Uterus (tissue), 4 donors: ENCODE results near the gene PLAC8. TPM values are rescaled to one million over a fixed set of nuclear protein-coding genes. Genes with fewer than 3 reads are reported as not detected.
"Not testable (repeated sequence)": the region's sequence is repeated elsewhere in the genome, so short reads cannot be mapped to it uniquely, and the experiment has no call there.

Source experiments
- DNase-seq, 2 donors: peaks; one replicate each; pipeline ENCODE4 v3.0.0-alpha.2; 2019 to 2020
- H3K27ac ChIP-seq, 2 donors: fragments of 200-600 bp; sonication (generic); 1 replicate in 1 of 2; 2 replicates in 1 of 2; pipeline ENCODE4 v1.5.1; 2016 to 2018
- H3K27me3 ChIP-seq, 2 donors: fragments of 200-600 bp; sonication (generic); one replicate each; pipeline ENCODE4 v1.5.1; 2018 to 2019; ENCODE audit warnings: control low read depth in 1 of 2
- H3K36me3 ChIP-seq, 2 donors: fragments of 200-600 bp; sonication (generic); one replicate each; pipeline ENCODE4 v1.5.1; 2019; ENCODE audit warnings: control low read depth in 1 of 2
- H3K4me1 ChIP-seq, 2 donors: fragments of 200-600 bp; sonication (generic); one replicate each; pipeline ENCODE4 v1.5.1; 2018 to 2019; ENCODE audit warnings: control low read depth in 1 of 2
- H3K4me3 ChIP-seq, 2 donors: fragments of 200-600 bp; sonication (generic); 1 replicate in 1 of 2; 2 replicates in 1 of 2; pipeline ENCODE4 v1.5.1; 2018 to 2019; ENCODE audit warnings: mild to moderate bottlenecking in 1 of 2
- H3K9me3 ChIP-seq, 2 donors: fragments of 200-600 bp; sonication (generic); one replicate each; pipeline ENCODE4 v1.5.1; 2019; ENCODE audit warnings: control low read depth in 1 of 2
- CTCF ChIP-seq, 4 experiments: fragments of 200-600 bp in 2 of 4; fragments of 450-650 bp in 2 of 4; sonication (generic) in 2 of 4; IDR thresholded peaks; one replicate each; pipeline ENCODE4 v1.5.1; 2016 to 2019; ENCODE audit warnings: antibody characterized with exemption in 4 of 4, mild to moderate bottlenecking in 2 of 4, moderate library complexity in 1 of 4
- POLR2A ChIP-seq, 2 donors: fragments of 450-650 bp; IDR thresholded peaks; one replicate each; pipeline ENCODE4 v1.6.1; 2016; ENCODE audit warnings: antibody characterized with exemption in 2 of 2, mild to moderate bottlenecking in 1 of 2, moderate library complexity in 1 of 2
- intact Hi-C: fragments of 100-400 bp; cut with DNase I; formaldehyde crosslinking; loops from one replicate; pipeline ENCODE4 v1.15.1; 2023; ENCODE audit warnings: low total_unique reads
- total RNA-seq, 4 donors: library from RNA; depleted of rRNA in 3 of 4; stranded (reverse); fragments of >200 nt in 3 of 4; gene quantifications; one replicate each; pipeline versions ENCODE4 v1.1.0 to v1.2.4, GENCODE V29; 2014 to 2023
- donor health status: DM: yes; HTN: yes; CAD: no.

Gene PLAC8
- total RNA-seq, 4 donors from 2014 or later, result 0.51 to 6.3 (median 2.6) TPM; not detected in 1

- TF ChIP-seq CTCF (IDR thresholded peaks at IDR 0.05), result no peak
- no peak for TF ChIP-seq POLR2A (IDR thresholded peaks at IDR 0.05)
- Histone ChIP-seq H3K27ac (no peak overlapping the region), H3K4me3 (no peak overlapping the region), H3K4me1 (no peaks in the 10 kb centered on the region), H3K9me3 (no peaks in the 10 kb centered on the region), H3K27me3 (no peaks in the 10 kb centered on the region), H3K36me3 (no peaks in the 10 kb centered on the region)
- intact Hi-C loops, result no loop called here
- no peak for DNase-seq
These were observed 47.4 kb downstream of the PLAC8 start for GRCh38 chr4:83067058-83067639.

GRCh38 chr4:83065266-83065665, 49.3 kb downstream of the PLAC8 start:
- no peaks in the 10 kb centered on the region for H3K4me1 ChIP-seq
- no peak overlapping the region for H3K27ac ChIP-seq
- H3K36me3 ChIP-seq, result no peaks in the 10 kb centered on the region
- TF ChIP-seq CTCF (IDR thresholded peaks at IDR 0.05) (no peak), POLR2A (IDR thresholded peaks at IDR 0.05) (no peak)
- no peak for DNase-seq
- intact Hi-C loops, result no loop called here
- no peak overlapping the region for H3K4me3 ChIP-seq
- H3K9me3 ChIP-seq, result no peaks in the 10 kb centered on the region
- no peaks in the 10 kb centered on the region for H3K27me3 ChIP-seq

- no peak for DNase-seq
- no peaks in the 10 kb centered on the region for H3K36me3 ChIP-seq
- no peaks in the 10 kb centered on the region for H3K27me3 ChIP-seq
- no peak overlapping the region for H3K27ac ChIP-seq
- no peaks in the 10 kb centered on the region for H3K4me1 ChIP-seq
- TF ChIP-seq CTCF (IDR thresholded peaks at IDR 0.05) (no peak), POLR2A (IDR thresholded peaks at IDR 0.05) (no peak)
- H3K4me3 ChIP-seq, result no peak overlapping the region
- no peaks in the 10 kb centered on the region for H3K9me3 ChIP-seq
- intact Hi-C loops, result no loop called here
These were observed 51.8 kb downstream of the PLAC8 start for GRCh38 chr4:83062739-83063138.

GRCh38 chr4:83054928-83055327, 59.6 kb downstream of the PLAC8 start:
- intact Hi-C loops, result no loop called here
- no peak for DNase-seq
- Histone ChIP-seq H3K4me3 (no peak overlapping the region), H3K27ac (no peak overlapping the region), H3K36me3 (no peaks in the 10 kb centered on the region), H3K9me3 (no peaks in the 10 kb centered on the region), H3K4me1 (no peaks in the 10 kb centered on the region), H3K27me3 (no peaks in the 10 kb centered on the region)
- TF ChIP-seq POLR2A (IDR thresholded peaks at IDR 0.05), result no peak
- TF ChIP-seq CTCF (IDR thresholded peaks at IDR 0.05), result no peak

- H3K4me1 ChIP-seq, H3K9me3 ChIP-seq, DNase-seq, H3K4me3 ChIP-seq, H3K36me3 ChIP-seq, H3K27me3 ChIP-seq, H3K27ac ChIP-seq, intact Hi-C loops: not testable (repeated sequence)
These were observed 65.7 kb downstream of the PLAC8 start for GRCh38 chr4:83048781-83049180.
